ENCODE results near the gene NOTCH4. TPM values are rescaled to one million over a fixed set of nuclear protein-coding genes. Genes with fewer than 3 reads are reported as not detected.
A peak's percentile ranks its signal among the peaks of the same experiment; 100 is the strongest.

Gene NOTCH4
- total RNA-seq, 1 donor from 2014 or later: 0.83 TPM

GRCh38 chr6:32178547-32179440, 45.1 kb downstream of the NOTCH4 start:
- no peaks in the 10 kb centered on the region for H3K27me3 Mint-ChIP-seq (ENCODE audit: unreplicated experiment)
- H3K9me3 Mint-ChIP-seq (ENCODE audit: unreplicated experiment): no peaks in the 10 kb centered on the region
- peak overlapping the region; percentile 90 for H3K4me3 Mint-ChIP-seq (ENCODE audit: unreplicated experiment)
- no peak for TF ChIP-seq CTCF (IDR thresholded peaks at IDR 0.05)
- DNase-seq (ENCODE audit: extremely low spot score, unreplicated experiment): no peak
- H3K36me3 Mint-ChIP-seq (ENCODE audit: unreplicated experiment): peaks cover 17% of the 10 kb centered on the region
- H3K4me1 Mint-ChIP-seq (ENCODE audit: unreplicated experiment): peaks cover 46% of the 10 kb centered on the region
- peak overlapping the region; percentile 100 for H3K27ac Mint-ChIP-seq (ENCODE audit: unreplicated experiment)

- H3K36me3 Mint-ChIP-seq (ENCODE audit: unreplicated experiment): peaks cover 17% of the 10 kb centered on the region
- H3K4me3 Mint-ChIP-seq (ENCODE audit: unreplicated experiment): peak within 1 kb of the TSS; percentile 90
- TF ChIP-seq CTCF (IDR thresholded peaks at IDR 0.05): no peak
- peaks cover 49% of the 10 kb centered on the region for H3K4me1 Mint-ChIP-seq (ENCODE audit: unreplicated experiment)
- DNase-seq (ENCODE audit: extremely low spot score, unreplicated experiment): peak; percentile 97
- H3K9me3 Mint-ChIP-seq (ENCODE audit: unreplicated experiment): no peaks in the 10 kb centered on the region
- H3K27ac Mint-ChIP-seq (ENCODE audit: unreplicated experiment): peak within 1 kb of the TSS; percentile 100
- H3K27me3 Mint-ChIP-seq (ENCODE audit: unreplicated experiment): no peaks in the 10 kb centered on the region
Observed at GRCh38 chr6:32177788-32178546, 45.9 kb downstream of the NOTCH4 start, which contains the start of gene RNF5. Gene RNF5, plus strand, starts transcription at chr6:32178405. Its CDS starts 107 bp downstream, at chr6:32178512.

GRCh38 chr6:32177183-32177787, 46.6 kb downstream of the NOTCH4 start:
- H3K4me3 Mint-ChIP-seq (ENCODE audit: unreplicated experiment): peak overlapping the region; percentile 90
- H3K27ac Mint-ChIP-seq (ENCODE audit: unreplicated experiment): peak overlapping the region; percentile 100
- peaks cover 17% of the 10 kb centered on the region for H3K36me3 Mint-ChIP-seq (ENCODE audit: unreplicated experiment)
- no peaks in the 10 kb centered on the region for H3K9me3 Mint-ChIP-seq (ENCODE audit: unreplicated experiment)
- H3K4me1 Mint-ChIP-seq (ENCODE audit: unreplicated experiment): peaks cover 52% of the 10 kb centered on the region
- TF ChIP-seq CTCF (IDR thresholded peaks at IDR 0.05): no peak
- DNase-seq (ENCODE audit: extremely low spot score, unreplicated experiment): no peak
- no peaks in the 10 kb centered on the region for H3K27me3 Mint-ChIP-seq (ENCODE audit: unreplicated experiment)

GRCh38 chr6:32176476-32177182, 47.2 kb downstream of the NOTCH4 start:
- H3K4me1 Mint-ChIP-seq (ENCODE audit: unreplicated experiment): peaks cover 52% of the 10 kb centered on the region

More at GRCh38 chr6:32176476-32177182, 47.2 kb downstream of the NOTCH4 start:
- no peak for TF ChIP-seq CTCF (IDR thresholded peaks at IDR 0.05)
- no peaks in the 10 kb centered on the region for H3K27me3 Mint-ChIP-seq (ENCODE audit: unreplicated experiment)
- H3K36me3 Mint-ChIP-seq (ENCODE audit: unreplicated experiment): peaks cover 17% of the 10 kb centered on the region
- H3K9me3 Mint-ChIP-seq (ENCODE audit: unreplicated experiment): no peaks in the 10 kb centered on the region
- H3K27ac Mint-ChIP-seq (ENCODE audit: unreplicated experiment): peak overlapping the region; percentile 100
- H3K4me3 Mint-ChIP-seq (ENCODE audit: unreplicated experiment): peak overlapping the region; percentile 90
- no peak for DNase-seq (ENCODE audit: extremely low spot score, unreplicated experiment)
